Upper lobe of left lung (tissue), 4 donors: ENCODE data around the gene KMT2B.

Experiments
- CTCF ChIP-seq, 6 experiments: fragments of 450-650 bp in 4 of 6; fragments of 200-600 bp in 2 of 6; sonication (generic) in 2 of 6; IDR thresholded peaks; one replicate each; pipeline ENCODE4 v1.5.1; 2016 to 2019; ENCODE audit warnings: antibody characterized with exemption in 6 of 6
- EP300 ChIP-seq, 4 donors: sonication (generic); formaldehyde crosslinking; IDR thresholded peaks; one replicate each; pipeline ENCODE4 v1.5.1; 2017; ENCODE audit warnings: antibody characterized with exemption in 4 of 4, control low read depth in 2 of 4
- POLR2A ChIP-seq, 4 donors: fragments of 450-650 bp; IDR thresholded peaks; one replicate each; pipeline ENCODE4 v1.5.1; 2016 to 2017; ENCODE audit warnings: antibody characterized with exemption in 4 of 4, mild to moderate bottlenecking in 2 of 4

GRCh38 chr19:35750167-35750566, 32.4 kb downstream of the KMT2B start:
- TF ChIP-seq CTCF (IDR thresholded peaks at IDR 0.05) (no peak), POLR2A (IDR thresholded peaks at IDR 0.05) (no peak), EP300 (IDR thresholded peaks at IDR 0.05) (no peak)
